22Rv1 (cell line): ENCODE results near the gene CCL25.
"Not testable (repeated sequence)": the region's sequence is repeated elsewhere in the genome, so short reads cannot be mapped to it uniquely, and the experiment has no call there.

Experiments
- H3K27ac ChIP-seq: fragments of 450-650 bp; 2 replicates; pipeline ENCODE4 v1.5.1; 2017
- ZFX ChIP-seq: fragments of 450-650 bp; IDR thresholded peaks from 2 replicates; pipeline ENCODE4 v1.6.1; 2017; ENCODE audit warnings: antibody characterized with exemption, borderline replicate concordance
- TF ChIP-seq, protein P1 (sequence below): fragments of 450-650 bp; IDR thresholded peaks from 2 replicates; pipeline ENCODE4 v1.5.1; 2017; ENCODE audit warnings: mild to moderate bottlenecking

The CCL25 gene

DNA sequence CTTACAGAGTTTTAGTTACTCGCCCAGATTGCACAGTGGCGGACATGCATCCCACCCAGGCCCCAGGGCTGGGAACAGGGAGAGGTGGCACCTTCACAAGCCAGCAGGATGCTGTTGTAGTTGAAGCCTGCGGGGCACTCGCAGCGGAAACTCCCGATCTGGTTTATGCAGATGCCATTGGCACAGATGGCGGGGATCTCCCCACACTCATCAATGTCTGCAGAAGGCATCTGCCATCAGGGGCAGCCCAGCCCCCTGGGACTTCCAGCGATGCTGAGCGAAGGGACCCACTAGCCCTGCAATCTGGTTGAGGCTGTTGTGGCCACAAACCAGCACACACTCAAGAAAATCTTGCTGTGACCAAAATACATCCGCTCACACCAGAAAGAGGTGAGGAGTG lies 44.6 kb downstream of the CCL25 start:
- H3K27ac ChIP-seq: no peak overlapping the region
- TF ChIP-seq, protein P1, sequence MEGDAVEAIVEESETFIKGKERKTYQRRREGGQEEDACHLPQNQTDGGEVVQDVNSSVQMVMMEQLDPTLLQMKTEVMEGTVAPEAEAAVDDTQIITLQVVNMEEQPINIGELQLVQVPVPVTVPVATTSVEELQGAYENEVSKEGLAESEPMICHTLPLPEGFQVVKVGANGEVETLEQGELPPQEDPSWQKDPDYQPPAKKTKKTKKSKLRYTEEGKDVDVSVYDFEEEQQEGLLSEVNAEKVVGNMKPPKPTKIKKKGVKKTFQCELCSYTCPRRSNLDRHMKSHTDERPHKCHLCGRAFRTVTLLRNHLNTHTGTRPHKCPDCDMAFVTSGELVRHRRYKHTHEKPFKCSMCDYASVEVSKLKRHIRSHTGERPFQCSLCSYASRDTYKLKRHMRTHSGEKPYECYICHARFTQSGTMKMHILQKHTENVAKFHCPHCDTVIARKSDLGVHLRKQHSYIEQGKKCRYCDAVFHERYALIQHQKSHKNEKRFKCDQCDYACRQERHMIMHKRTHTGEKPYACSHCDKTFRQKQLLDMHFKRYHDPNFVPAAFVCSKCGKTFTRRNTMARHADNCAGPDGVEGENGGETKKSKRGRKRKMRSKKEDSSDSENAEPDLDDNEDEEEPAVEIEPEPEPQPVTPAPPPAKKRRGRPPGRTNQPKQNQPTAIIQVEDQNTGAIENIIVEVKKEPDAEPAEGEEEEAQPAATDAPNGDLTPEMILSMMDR: no peak
- no peak for TF ChIP-seq ZFX

DNA sequence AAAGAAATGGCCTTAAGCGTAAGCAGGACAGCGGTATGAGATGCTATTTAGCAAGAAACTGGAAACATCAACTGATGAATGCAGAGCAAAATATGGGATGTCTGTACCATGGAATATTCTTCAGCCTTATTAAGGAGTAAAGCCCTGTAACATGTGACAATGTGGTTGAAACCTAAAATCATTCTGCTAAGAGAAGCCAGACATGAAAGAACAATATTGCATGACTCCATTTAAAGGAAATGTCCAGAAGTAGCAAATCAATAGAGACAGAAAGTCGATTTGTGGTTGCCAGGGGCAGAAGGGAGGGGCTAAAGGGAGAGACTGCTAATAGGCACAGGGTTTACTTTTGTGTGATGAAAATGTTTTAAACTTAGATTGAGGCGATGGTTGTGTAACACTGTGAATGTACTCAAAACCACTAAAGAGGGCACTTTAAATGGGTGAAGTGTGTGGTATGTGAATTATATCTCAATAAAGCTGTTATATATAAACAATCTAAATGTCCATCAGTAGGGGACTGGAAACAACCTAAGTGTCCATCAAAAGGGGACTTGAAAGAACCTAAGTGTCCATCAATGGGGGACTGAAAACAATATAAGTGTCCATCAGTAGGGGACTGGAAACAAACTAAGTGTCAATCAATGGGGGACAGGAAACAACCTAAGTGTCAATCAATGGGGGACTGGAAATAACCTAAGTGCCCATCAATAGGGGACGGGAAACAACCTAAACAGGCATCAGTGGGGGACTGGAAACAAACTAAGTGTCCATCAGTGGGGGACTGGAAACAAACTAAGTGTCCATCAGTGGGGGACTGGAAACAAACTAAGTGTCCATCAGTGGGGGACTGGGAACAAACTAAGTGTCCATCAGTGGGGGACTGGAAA lies 45.4 kb downstream of the CCL25 start:
- TF ChIP-seq ZFX: no peak
- TF ChIP-seq, protein P1: no peak
- no peak overlapping the region for H3K27ac ChIP-seq

DNA sequence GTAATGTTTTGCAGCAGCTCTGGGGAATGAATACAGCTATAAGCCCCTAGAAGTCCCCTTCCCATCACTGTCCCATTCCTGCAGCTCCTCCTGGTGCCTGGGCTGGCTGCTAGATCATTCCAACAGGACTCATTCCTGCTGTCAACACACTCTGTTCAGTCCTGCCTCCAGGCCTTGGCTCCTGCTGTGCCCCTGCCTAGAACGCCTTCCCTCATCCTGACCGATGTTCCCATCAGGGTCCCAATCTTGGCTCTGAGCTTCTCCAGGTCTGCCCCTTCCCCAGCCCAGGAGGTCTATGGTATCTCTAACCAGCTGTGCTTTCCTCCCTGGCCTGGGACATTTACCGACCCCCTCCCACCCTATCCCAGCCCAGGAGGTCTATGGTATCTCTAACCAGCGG lies 48.8 kb downstream of the CCL25 start:
- H3K27ac ChIP-seq: no peak overlapping the region
- no peak for TF ChIP-seq ZFX
- TF ChIP-seq, protein P1: no peak

DNA sequence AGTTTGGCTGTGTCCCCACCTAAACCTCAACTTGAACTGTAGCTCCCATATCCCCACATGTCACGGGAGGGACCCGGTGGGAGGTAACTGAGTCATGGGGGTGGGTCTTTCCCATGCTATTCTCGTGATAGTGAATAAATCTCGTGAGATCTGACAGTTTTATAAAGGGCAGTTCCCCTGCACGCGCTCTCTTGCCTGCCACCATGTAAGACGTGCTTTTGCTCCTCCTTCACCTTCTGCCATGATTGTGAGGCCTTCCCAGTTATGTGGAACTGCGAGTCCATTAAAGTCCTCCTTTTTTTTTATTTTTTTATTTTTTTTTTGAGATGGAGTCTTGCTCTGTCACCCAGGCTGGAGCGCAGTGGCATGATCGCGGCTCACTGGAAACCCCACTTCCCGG lies 49.4 kb downstream of the CCL25 start:
- H3K27ac ChIP-seq: not testable (repeated sequence)

DNA sequence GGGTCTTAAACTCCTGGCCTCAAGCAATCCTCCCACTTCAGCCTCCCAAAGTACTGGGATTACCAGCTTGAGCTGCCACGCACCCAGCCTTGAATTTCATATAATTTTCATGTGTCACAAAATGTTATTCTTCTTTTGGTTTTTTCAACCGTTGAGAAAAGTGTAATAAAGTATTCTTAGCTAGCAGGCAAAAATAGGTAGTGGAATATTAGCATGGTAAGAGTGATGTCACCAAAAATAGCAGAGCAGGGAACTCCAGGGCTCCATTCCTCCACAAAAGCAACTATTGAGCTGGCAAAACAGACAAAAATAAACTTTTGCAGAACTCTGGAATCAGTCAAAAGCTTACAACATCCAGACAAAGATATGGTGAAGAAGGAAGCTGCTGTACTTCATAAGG lies 52.9 kb downstream of the CCL25 start:
- no peak overlapping the region for H3K27ac ChIP-seq
- TF ChIP-seq, protein P1: no peak
- no peak for TF ChIP-seq ZFX

DNA sequence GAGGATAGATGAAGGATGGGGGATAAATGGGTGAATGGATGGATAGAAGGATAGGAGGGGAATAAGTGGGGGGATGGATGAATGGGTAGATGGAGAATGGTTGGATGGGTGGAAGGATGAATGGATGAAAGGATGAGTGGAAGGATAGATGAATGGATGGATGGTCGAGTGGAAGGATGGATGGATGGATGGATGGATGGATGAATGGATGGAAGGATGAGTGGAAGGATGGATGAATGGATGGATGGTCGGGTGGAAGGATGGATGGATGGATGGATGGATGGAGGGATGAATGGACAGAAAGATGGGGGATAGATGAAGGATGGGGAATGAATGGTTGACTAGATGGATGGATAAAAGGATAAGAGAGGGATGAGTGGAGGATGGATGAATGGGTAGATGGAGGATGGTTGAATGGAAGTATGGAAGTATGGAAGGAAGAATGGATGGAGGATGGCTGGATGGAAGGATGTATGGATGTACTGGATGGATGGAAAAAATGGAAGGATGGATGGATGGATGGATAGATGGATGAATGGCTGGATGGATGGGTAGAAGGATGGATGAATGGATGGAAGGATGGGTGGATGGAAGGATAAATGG lies 54.8 kb downstream of the CCL25 start:
- H3K27ac ChIP-seq: no peak overlapping the region
- TF ChIP-seq, protein P1: no peak
- no peak for TF ChIP-seq ZFX

DNA sequence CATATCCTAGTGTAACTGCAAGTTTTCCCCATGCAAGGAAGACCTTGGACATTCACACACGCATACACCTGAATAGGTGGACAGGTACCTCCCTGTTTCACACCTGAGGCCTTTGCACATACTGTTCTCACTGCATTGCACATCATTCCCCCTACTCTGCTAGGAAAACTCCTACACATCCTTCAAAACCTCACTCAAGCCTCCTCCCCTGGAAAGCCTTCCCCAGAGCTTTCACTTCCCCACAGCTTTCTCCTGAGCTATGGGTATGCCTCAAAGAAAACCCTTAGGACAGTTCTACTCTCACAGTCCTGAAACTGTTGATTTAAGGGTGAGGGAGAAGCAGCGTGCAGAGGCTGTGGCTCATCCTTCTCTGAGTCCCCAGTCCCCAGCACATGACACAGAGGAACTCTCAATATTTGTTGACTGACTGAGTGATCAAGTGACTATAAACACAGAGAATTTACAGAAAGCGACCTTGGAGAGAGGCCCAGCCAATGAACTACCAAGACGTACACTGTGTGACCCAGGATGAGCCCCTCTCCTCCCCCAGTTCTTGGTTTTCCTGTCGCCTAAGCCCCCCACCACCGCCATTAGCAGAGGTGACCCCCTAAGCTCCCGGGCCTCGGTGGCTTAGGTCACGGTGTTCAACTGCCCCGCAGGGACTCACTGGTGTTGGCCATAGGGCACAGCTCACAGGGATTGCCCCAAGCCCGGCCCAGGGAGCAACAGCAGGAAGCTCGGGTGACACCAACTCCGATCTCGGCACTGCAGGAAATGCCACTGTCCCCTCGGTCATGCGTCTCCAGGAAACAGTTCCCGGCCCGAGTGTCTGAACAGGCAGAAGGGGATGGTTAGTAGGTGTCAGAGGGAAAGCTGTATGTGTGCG lies 56.2 kb downstream of the CCL25 start:
- TF ChIP-seq, protein P1: no peak
- no peak for TF ChIP-seq ZFX
- no peak overlapping the region for H3K27ac ChIP-seq
